NT2/D1 (cell line): ENCODE data around the gene KAZN.

Source experiments
- SUZ12 ChIP-seq: IDR thresholded peaks from 2 replicates; pipeline ENCODE4 v1.6.1; 2011; ENCODE audit not compliant: insufficient read length, insufficient read depth; ENCODE audit errors: extremely low read depth
- YY1 ChIP-seq: IDR thresholded peaks from 2 replicates; pipeline ENCODE4 v1.6.1; 2011; ENCODE audit not compliant: insufficient read length, insufficient read depth
- ZNF274 ChIP-seq: IDR thresholded peaks from 2 replicates; pipeline ENCODE4 v1.6.1; 2011; ENCODE audit warnings: mild to moderate bottlenecking, low read depth, low read length

DNA sequence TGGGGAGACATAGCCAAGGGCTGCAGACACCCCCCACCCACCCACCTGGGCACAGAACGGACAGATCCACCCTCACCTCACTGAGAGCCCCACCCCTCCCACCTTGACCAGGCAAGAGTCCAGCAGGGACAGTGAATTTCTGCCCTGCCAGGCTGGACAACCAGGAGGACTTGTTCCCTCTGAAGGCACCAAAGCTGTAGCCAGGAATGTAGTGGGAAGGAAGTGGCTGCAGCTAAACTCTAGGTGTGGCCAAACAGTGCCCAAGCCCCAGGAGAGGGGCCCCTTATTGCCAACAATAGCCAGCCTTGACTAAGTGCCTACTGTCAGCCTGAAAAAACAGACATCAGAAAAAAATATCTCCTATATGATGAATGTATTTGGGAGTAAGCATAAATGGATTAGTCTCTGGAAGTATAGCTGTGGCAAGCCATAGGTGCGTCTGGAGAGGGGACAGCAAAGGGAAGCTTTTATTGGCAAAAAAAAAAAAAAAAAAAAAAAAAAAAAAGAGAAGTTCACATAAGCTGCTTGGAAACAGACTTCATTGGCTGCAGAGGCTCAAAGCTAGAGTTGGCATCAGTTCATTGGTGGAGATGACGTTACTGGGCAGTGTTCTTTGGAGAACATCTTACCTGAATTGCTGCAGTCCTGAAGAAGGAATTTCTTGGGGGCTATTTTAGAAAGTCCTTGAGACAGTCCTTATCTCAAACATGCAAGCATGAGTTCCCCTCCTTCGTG lies 490.9 kb downstream of the KAZN start:
- TF ChIP-seq ZNF274 (no peak), SUZ12 (no peak), YY1 (no peak)
